Sigmoid colon (tissue), 7 donors: ENCODE data around the gene ANAPC4. TPM values are rescaled to one million over a fixed set of nuclear protein-coding genes. Genes with fewer than 3 reads are reported as not detected.

Experiments
- DNase-seq: peaks from one replicate; pipeline ENCODE4 v3.0.0-alpha.2; 2019
- H3K27ac ChIP-seq, 4 donors: fragments of 200-600 bp; sonication (generic); one replicate each; pipeline ENCODE4 v1.5.1; 2016 to 2019; ENCODE audit warnings: mild to moderate bottlenecking in 1 of 4
- H3K27me3 ChIP-seq, 3 donors: fragments of 200-600 bp; sonication (generic); one replicate each; pipeline ENCODE4 v1.5.1; 2019; ENCODE audit warnings: mild to moderate bottlenecking in 1 of 3
- H3K36me3 ChIP-seq, 4 donors: fragments of 200-600 bp; sonication (generic); one replicate each; pipeline ENCODE4 v1.5.1; 2016 to 2019
- H3K4me1 ChIP-seq, 4 donors: fragments of 200-600 bp; sonication (generic); one replicate each; pipeline ENCODE4 v1.5.1; 2017 to 2019
- H3K4me3 ChIP-seq, 4 donors: fragments of 200-600 bp; sonication (generic); one replicate each; pipeline ENCODE4 v1.5.1; 2017 to 2019; ENCODE audit warnings: mild to moderate bottlenecking in 2 of 4, moderate library complexity in 1 of 4
- H3K9me3 ChIP-seq, 4 donors: fragments of 200-600 bp in 3 of 4; sonication (generic) in 3 of 4; one replicate each; pipeline versions ENCODE4 v1.5.1 to v1.6.1; 2013 to 2019
- EP300 ChIP-seq, 4 donors: sonication (generic); formaldehyde crosslinking; IDR thresholded peaks; one replicate each; pipeline ENCODE4 v1.6.1; 2017; ENCODE audit warnings: antibody characterized with exemption in 4 of 4
- POLR2A ChIP-seq, 2 donors: fragments of 450-650 bp; IDR thresholded peaks; one replicate each; pipeline ENCODE4 v1.6.1; 2016; ENCODE audit warnings: antibody characterized with exemption in 2 of 2, mild to moderate bottlenecking in 2 of 2, moderate library complexity in 2 of 2
- POLR2AphosphoS5 ChIP-seq, 4 donors: sonication (generic); formaldehyde crosslinking; IDR thresholded peaks; one replicate each; pipeline ENCODE4 v1.6.1; 2017; ENCODE audit warnings: antibody characterized with exemption in 4 of 4
- WGBS, 2 donors: extraction: QIAGEN DNeasy Blood & Tissue Kit; methylation state at CpG; one replicate each; pipeline ENCODE4 v1.1.7; 2013; 5-methylcytosine and 5-hydroxymethylcytosine counted together
- intact Hi-C: fragments of 100-400 bp; cut with DNase I; formaldehyde crosslinking; loops from one replicate; pipeline ENCODE4 v1.15.1; 2023
- polyA plus RNA-seq, 3 donors: library from polyadenylated mRNA; stranded (reverse); fragments of 200-250 nt; gene quantifications; one replicate each; pipeline ENCODE4 v1.2.3, GENCODE V29; 2013
- total RNA-seq, 4 donors: library from RNA; depleted of rRNA; stranded (reverse); fragments of >200 nt; gene quantifications; one replicate each; pipeline ENCODE4 v1.1.0, GENCODE V29; 2016
- TF ChIP-seq, protein P1 (sequence below), 4 experiments: fragments of 450-650 bp in 3 of 4; fragments of 200-600 bp in 1 of 4; IDR thresholded peaks; one replicate each; pipeline ENCODE4 v1.5.1; 2016 to 2019; ENCODE audit warnings: antibody characterized with exemption in 4 of 4, mild to moderate bottlenecking in 3 of 4, moderate library complexity in 2 of 4
- donor health status: healthy with polysubstance abuse.
- donor health status: Bipolar disorder and iron deficiency.
- donor health status: healthy.

ANAPC4 gene
- total and polyA plus RNA-seq, 7 donors, result 8.8 to 75.1 (median 31.4) TPM

DNA sequence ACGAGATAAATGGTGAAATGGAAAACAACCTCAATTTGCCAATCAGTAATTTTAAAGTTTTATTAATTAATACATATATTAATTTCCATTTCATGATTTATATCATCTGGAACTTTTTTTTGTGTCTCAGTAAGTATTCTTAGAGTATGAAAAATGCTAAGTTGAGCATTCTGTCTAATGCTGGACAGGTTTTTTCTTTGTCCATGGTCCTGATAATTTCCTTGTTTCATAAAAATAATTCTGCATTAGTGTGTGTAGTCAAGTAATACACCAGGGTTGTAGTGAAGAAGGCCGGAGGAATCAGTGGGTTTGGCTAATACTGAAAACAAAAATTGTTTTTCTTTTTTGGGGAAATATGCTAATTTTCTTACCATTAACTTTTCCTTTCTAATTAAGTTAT is 9.9 kb downstream of the ANAPC4 start:
- WGBS, 2 donors, result 90 to 92% methylated on average over 2 of the region's 2 CpGs
- TF ChIP-seq EP300 (IDR thresholded peaks at IDR 0.05) (no peak), POLR2A (IDR thresholded peaks at IDR 0.05) (no peak), POLR2AphosphoS5 (IDR thresholded peaks at IDR 0.05) (no peak)
- TF ChIP-seq, protein P1, sequence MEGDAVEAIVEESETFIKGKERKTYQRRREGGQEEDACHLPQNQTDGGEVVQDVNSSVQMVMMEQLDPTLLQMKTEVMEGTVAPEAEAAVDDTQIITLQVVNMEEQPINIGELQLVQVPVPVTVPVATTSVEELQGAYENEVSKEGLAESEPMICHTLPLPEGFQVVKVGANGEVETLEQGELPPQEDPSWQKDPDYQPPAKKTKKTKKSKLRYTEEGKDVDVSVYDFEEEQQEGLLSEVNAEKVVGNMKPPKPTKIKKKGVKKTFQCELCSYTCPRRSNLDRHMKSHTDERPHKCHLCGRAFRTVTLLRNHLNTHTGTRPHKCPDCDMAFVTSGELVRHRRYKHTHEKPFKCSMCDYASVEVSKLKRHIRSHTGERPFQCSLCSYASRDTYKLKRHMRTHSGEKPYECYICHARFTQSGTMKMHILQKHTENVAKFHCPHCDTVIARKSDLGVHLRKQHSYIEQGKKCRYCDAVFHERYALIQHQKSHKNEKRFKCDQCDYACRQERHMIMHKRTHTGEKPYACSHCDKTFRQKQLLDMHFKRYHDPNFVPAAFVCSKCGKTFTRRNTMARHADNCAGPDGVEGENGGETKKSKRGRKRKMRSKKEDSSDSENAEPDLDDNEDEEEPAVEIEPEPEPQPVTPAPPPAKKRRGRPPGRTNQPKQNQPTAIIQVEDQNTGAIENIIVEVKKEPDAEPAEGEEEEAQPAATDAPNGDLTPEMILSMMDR (IDR thresholded peaks at IDR 0.05), result no peak

DNA sequence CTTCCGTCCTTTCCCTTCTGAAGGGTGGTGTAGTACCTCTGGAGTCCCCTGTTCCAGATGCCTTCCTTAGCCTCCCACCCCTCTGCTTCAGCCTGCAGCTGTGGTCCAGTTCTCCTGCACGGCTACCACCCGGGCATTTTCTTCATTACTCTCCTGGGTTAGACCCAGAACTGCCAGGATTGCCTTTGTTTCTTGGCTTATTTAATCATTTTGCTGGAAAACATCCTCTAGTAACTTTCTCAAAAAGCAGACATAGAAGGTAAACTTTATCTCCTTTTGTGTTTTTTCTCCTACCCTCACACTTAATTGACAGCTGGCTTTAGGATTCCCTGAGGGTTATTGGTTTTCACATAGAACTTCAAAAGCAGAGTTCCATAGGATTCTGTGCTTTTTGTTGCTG is 20.2 kb downstream of the ANAPC4 start:
- H3K9me3 ChIP-seq, result no peaks in the 10 kb centered on the region
- no peak overlapping the region for H3K27ac ChIP-seq
- no peaks in the 10 kb centered on the region for H3K4me1 ChIP-seq
- no peak overlapping the region for H3K4me3 ChIP-seq
- no peaks in the 10 kb centered on the region for H3K27me3 ChIP-seq
- no peak for DNase-seq
- intact Hi-C loops, result no loop called here
- no peak for TF ChIP-seq EP300 (IDR thresholded peaks at IDR 0.05)
- TF ChIP-seq POLR2A (IDR thresholded peaks at IDR 0.05), result no peak
- TF ChIP-seq POLR2AphosphoS5 (IDR thresholded peaks at IDR 0.05), result no peak
- TF ChIP-seq, protein P1 (IDR thresholded peaks at IDR 0.05), result no peak
- peaks cover 13 to 97% (median 47%) of the 10 kb centered on the region in 4 donors for H3K36me3 ChIP-seq
- WGBS, 2 donors, result 96 to 99% methylated on average over 3 of the region's 3 CpGs

More for the DNA sequence above, 9.9 kb downstream of the ANAPC4 start:
- Histone ChIP-seq H3K27me3 (no peaks in the 10 kb centered on the region), H3K27ac (no peak overlapping the region), H3K4me1 (no peaks in the 10 kb centered on the region), H3K9me3 (no peaks in the 10 kb centered on the region), H3K36me3 (peaks cover 7 to 97% (median 19%) of the 10 kb centered on the region in 4 donors), H3K4me3 (no peak overlapping the region)
- intact Hi-C loops, result no loop called here
- DNase-seq, result no peak

DNA sequence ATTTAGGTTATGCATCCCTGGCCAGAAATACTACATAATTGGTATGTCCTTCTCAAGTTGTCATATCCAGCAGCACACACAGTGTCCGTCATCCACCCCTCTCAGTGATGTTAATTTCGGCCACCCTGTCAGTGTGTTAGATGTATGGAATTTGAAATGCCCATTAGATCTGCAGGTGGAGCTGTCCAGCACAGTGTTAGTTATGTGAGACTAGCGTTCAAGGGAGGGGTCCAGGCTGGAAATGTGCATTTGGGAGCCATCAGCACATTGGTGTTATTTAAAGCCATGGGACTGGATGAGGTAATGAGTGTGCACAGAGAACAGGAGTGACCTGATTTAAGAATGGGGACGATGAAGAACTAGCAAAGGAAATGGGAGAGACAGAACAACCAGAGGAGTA is 22.4 kb downstream of the ANAPC4 start:
- intact Hi-C loops, result no loop called here
- Histone ChIP-seq H3K27me3 (no peaks in the 10 kb centered on the region), H3K27ac (no peak overlapping the region), H3K9me3 (no peaks in the 10 kb centered on the region), H3K4me3 (no peak overlapping the region), H3K4me1 (no peaks in the 10 kb centered on the region), H3K36me3 (peaks cover 13 to 97% (median 42%) of the 10 kb centered on the region in 4 donors)
- DNase-seq, result no peak
- 91 to 94% methylated on average over 4 of the region's 4 CpGs for WGBS, 2 donors
- TF ChIP-seq EP300 (IDR thresholded peaks at IDR 0.05) (no peak), POLR2A (IDR thresholded peaks at IDR 0.05) (no peak), POLR2AphosphoS5 (IDR thresholded peaks at IDR 0.05) (no peak)
- TF ChIP-seq, protein P1 (IDR thresholded peaks at IDR 0.05), result no peak

DNA sequence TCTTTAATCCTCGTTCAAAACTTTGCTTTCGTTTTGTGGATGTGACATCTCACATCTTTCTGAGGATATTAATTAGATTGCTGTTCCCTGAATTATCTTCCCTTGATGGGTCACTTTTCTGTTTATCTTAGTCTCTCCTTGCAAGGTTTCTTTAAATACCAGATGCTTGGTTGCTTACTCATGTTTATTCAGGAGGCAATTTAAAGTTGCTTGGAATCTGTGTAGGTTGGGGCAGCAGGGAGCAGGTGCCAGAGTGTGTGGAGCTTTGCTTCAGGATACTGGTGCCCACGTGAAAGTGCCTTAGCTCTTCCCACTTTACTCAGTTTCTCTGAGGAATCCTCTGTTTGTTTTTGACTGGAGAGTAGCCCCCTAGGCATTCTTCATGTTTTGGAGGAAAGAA is 24.0 kb downstream of the ANAPC4 start:
- DNase-seq, result no peak
- Histone ChIP-seq H3K36me3 (peaks cover 8 to 97% (median 41%) of the 10 kb centered on the region in 4 donors), H3K4me3 (no peak overlapping the region), H3K27ac (no peak overlapping the region), H3K27me3 (no peaks in the 10 kb centered on the region), H3K9me3 (no peaks in the 10 kb centered on the region), H3K4me1 (no peaks in the 10 kb centered on the region)
- intact Hi-C loops, result no loop called here
- 73 to 81% methylated on average over 3 of the region's 3 CpGs for WGBS, 2 donors
- TF ChIP-seq, protein P1 (IDR thresholded peaks at IDR 0.05), result no peak
- no peak for TF ChIP-seq POLR2A (IDR thresholded peaks at IDR 0.05)
- no peak for TF ChIP-seq EP300 (IDR thresholded peaks at IDR 0.05)
- TF ChIP-seq POLR2AphosphoS5 (IDR thresholded peaks at IDR 0.05), result no peak

DNA sequence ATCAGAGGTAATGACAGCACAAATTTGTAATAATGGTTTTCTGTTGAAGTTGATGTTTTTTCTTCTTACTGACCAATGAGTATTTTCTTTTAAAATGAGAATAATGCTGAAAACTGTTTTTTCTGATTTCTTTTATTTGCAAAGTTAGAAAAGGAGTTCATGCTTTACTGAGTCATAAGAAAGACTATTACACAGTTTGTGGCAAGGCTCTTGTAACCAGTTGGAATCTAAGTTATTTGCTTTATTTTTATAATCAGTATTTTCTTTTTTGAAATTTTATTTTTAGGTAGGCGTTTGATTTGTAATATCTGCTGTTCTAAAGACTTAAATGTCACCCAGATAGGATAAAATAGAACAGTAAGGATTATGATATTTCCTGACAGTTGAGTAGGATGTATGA is 25.5 kb downstream of the ANAPC4 start:
- Histone ChIP-seq H3K9me3 (no peaks in the 10 kb centered on the region), H3K27ac (no peak overlapping the region), H3K4me3 (no peak overlapping the region), H3K4me1 (no peaks in the 10 kb centered on the region), H3K27me3 (no peaks in the 10 kb centered on the region), H3K36me3 (peaks cover 0 to 95% (median 36%) of the 10 kb centered on the region in 4 donors)
- intact Hi-C loops, result no loop called here
- no peak for TF ChIP-seq POLR2A (IDR thresholded peaks at IDR 0.05)
- no peak for TF ChIP-seq POLR2AphosphoS5 (IDR thresholded peaks at IDR 0.05)
- TF ChIP-seq, protein P1 (IDR thresholded peaks at IDR 0.05), result no peak
- TF ChIP-seq EP300 (IDR thresholded peaks at IDR 0.05), result no peak
- 88 to 94% methylated on average over 1 of the region's 1 CpG for WGBS, 2 donors
- no peak for DNase-seq
